ENCODE data around the gene FAM9C.
A peak's percentile ranks its signal among the peaks of the same experiment; 100 is the strongest.
"Not testable (repeated sequence)": the region's sequence is repeated elsewhere in the genome, so short reads cannot be mapped to it uniquely, and the experiment has no call there.

The FAM9C gene

GRCh38 chrX:13076176-13076961, 31.9 kb upstream of the FAM9C start:
- no peak for DNase-seq (ENCODE audit: low read depth)

GRCh38 chrX:13074297-13075262, 30.2 kb upstream of the FAM9C start:
- no peak for DNase-seq (ENCODE audit: low read depth)

- no peak for DNase-seq (ENCODE audit: low read depth)
These were observed 25.5 kb upstream of the FAM9C start for GRCh38 chrX:13069771-13070416.

GRCh38 chrX:13068651-13069050, 24.2 kb upstream of the FAM9C start:
- DNase-seq (ENCODE audit: low read depth) = no peak

- DNase-seq (ENCODE audit: low read depth) = no peak
These were observed 23.4 kb upstream of the FAM9C start for GRCh38 chrX:13067773-13068172.

GRCh38 chrX:13066391-13066790, 22.0 kb upstream of the FAM9C start:
- no peak for DNase-seq (ENCODE audit: low read depth)

- DNase-seq (ENCODE audit: low read depth) = no peak
These were observed 20.3 kb upstream of the FAM9C start for GRCh38 chrX:13064599-13065143.

GRCh38 chrX:13063124-13063523, 18.7 kb upstream of the FAM9C start:
- DNase-seq (ENCODE audit: low read depth) = not testable (repeated sequence)

- not testable (repeated sequence) for DNase-seq (ENCODE audit: low read depth)
These were observed 17.9 kb upstream of the FAM9C start for GRCh38 chrX:13062331-13062730.

- DNase-seq (ENCODE audit: low read depth) = not testable (repeated sequence)
These were observed 16.8 kb upstream of the FAM9C start for GRCh38 chrX:13061215-13061708.

- peak; percentile 77 for DNase-seq (ENCODE audit: low read depth)
These were observed 15.4 kb upstream of the FAM9C start for GRCh38 chrX:13059637-13060499.

- no peak for DNase-seq (ENCODE audit: low read depth)
These were observed 11.1 kb upstream of the FAM9C start for GRCh38 chrX:13055486-13055885.

- DNase-seq (ENCODE audit: low read depth) = no peak
These were observed 8.8 kb upstream of the FAM9C start for GRCh38 chrX:13053171-13053570.

GRCh38 chrX:13051529-13052172, 7.2 kb upstream of the FAM9C start:
- DNase-seq (ENCODE audit: low read depth) = no peak

GRCh38 chrX:13051167-13051528, 6.7 kb upstream of the FAM9C start:
- no peak for DNase-seq (ENCODE audit: low read depth)

- no peak for DNase-seq (ENCODE audit: low read depth)
These were observed 5.7 kb upstream of the FAM9C start for GRCh38 chrX:13050151-13050550.

GRCh38 chrX:13048280-13048679, 3.9 kb upstream of the FAM9C start:
- no peak for DNase-seq (ENCODE audit: low read depth)

GRCh38 chrX:13047759-13048158, 3.3 kb upstream of the FAM9C start:
- DNase-seq (ENCODE audit: low read depth) = no peak

- DNase-seq (ENCODE audit: low read depth) = no peak
These were observed 1.9 kb upstream of the FAM9C start for GRCh38 chrX:13046141-13046855.

GRCh38 chrX:13043938-13044337, 482 bp downstream of the FAM9C start:
- no peak for DNase-seq (ENCODE audit: low read depth)
